Activated CD4-positive, alpha-beta T cell treated with anti-CD3 and anti-CD28 coated beads, Interleukin-2, amount 10 ng/mL, durations not matched to agents 7 days and 5 days (primary cell): ENCODE data around the gene PLIN4. TPM values are rescaled to one million over a fixed set of nuclear protein-coding genes. Genes with fewer than 3 reads are reported as not detected.

Experiments
- CTCF ChIA-PET: fragments of 350-600 bp; sonication (Branson Sonifier 250); formaldehyde crosslinking; loops from one replicate; lab custom pipeline; 2021; ENCODE audit warnings: antibody characterized with exemption; lab: Charles Lee
- POLR2A ChIA-PET: fragments of 350-600 bp; sonication (Branson Sonifier 250); formaldehyde crosslinking; loops from one replicate; lab custom pipeline; 2021; ENCODE audit warnings: antibody characterized with exemption; lab: Charles Lee
- DNase-seq: peaks from one replicate; pipeline ENCODE4 v3.0.0-alpha.2; 2020
- H3K27ac Mint-ChIP-seq: one replicate; pipeline ENCODE4 v1.8.0; 2021; ENCODE audit warnings: mild to moderate bottlenecking, moderate library complexity, mixed read lengths
- H3K27me3 Mint-ChIP-seq: one replicate; pipeline ENCODE4 v1.8.0; 2021; ENCODE audit warnings: mixed read lengths
- H3K36me3 Mint-ChIP-seq: one replicate; pipeline ENCODE4 v1.8.0; 2021; ENCODE audit warnings: low read depth, mixed read lengths
- H3K4me1 Mint-ChIP-seq: one replicate; pipeline ENCODE4 v1.8.0; 2021; ENCODE audit warnings: mixed read lengths
- H3K4me3 Mint-ChIP-seq: one replicate; pipeline ENCODE4 v1.8.0; 2021; ENCODE audit warnings: mild to moderate bottlenecking, moderate library complexity, mixed read lengths
- H3K9me3 Mint-ChIP-seq: one replicate; pipeline ENCODE4 v1.8.0; 2021; ENCODE audit warnings: mixed read lengths
- total RNA-seq, 2 experiments: library from RNA; stranded (reverse); gene quantifications; one replicate each; pipeline ENCODE4 v1.2.3, GENCODE V29; 2021

The PLIN4 gene
- total RNA-seq, 2 experiments from 2014 or later: not detected

- Mint-ChIP-seq H3K27me3 (no peaks in the 10 kb centered on the region), H3K9me3 (no peaks in the 10 kb centered on the region), H3K36me3 (no peaks in the 10 kb centered on the region), H3K27ac (no peak overlapping the region), H3K4me1 (no peaks in the 10 kb centered on the region), H3K4me3 (no peak overlapping the region)
- CTCF ChIA-PET: interaction anchor here (0.9 kb wide), 1 partner anchor 27 kb away, joined by 3 read pairs; no protein-coding TSS in a partner anchor
- POLR2A ChIA-PET: no interaction called here
- DNase-seq: no peak
These were observed 20.4 kb downstream of the PLIN4 start for GRCh38 chr19:4497770-4498389.

DNA sequence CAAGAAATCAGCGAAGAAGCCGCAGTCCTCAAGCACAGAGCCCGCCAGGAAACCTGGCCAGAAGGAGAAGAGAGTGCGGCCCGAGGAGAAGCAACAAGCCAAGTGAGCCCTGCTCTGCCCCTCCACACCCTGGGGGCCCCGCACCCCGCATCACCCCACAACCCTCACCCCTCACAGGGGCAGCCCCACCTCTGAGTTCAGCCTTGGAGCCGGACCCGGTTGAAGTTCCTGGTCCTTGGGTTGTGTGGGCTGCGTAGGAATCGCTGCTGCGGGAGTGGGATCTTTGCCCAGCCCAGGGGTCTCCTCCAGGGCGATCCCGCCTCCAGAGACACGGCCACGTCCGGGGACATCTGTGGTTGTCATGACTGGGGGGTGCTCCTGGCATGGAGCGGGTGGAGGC, 22.0 kb downstream of the PLIN4 start:
- no peak for DNase-seq
- Mint-ChIP-seq H3K4me3 (no peak overlapping the region), H3K27ac (no peak overlapping the region), H3K36me3 (no peaks in the 10 kb centered on the region), H3K4me1 (no peaks in the 10 kb centered on the region), H3K9me3 (no peaks in the 10 kb centered on the region), H3K27me3 (no peaks in the 10 kb centered on the region)
- CTCF ChIA-PET: no interaction called here
- POLR2A ChIA-PET: interaction anchor here (0.6 kb wide), 1 partner anchor 23 kb away, joined by 3 read pairs; no protein-coding TSS in a partner anchor

GRCh38 chr19:4495471-4495870, 22.8 kb downstream of the PLIN4 start:
- POLR2A ChIA-PET: no interaction called here
- CTCF ChIA-PET: no interaction called here
- no peak for DNase-seq
- peaks cover 1% of the 10 kb centered on the region for H3K36me3 Mint-ChIP-seq
- no peaks in the 10 kb centered on the region for H3K4me1 Mint-ChIP-seq
- no peak overlapping the region for H3K4me3 Mint-ChIP-seq
- H3K9me3 Mint-ChIP-seq: no peaks in the 10 kb centered on the region
- no peaks in the 10 kb centered on the region for H3K27me3 Mint-ChIP-seq
- H3K27ac Mint-ChIP-seq: no peak overlapping the region

GRCh38 chr19:4494691-4495064, 23.6 kb downstream of the PLIN4 start:
- no peak overlapping the region for H3K27ac Mint-ChIP-seq
- no peaks in the 10 kb centered on the region for H3K4me1 Mint-ChIP-seq
- peaks cover 8% of the 10 kb centered on the region for H3K36me3 Mint-ChIP-seq
- H3K9me3 Mint-ChIP-seq: no peaks in the 10 kb centered on the region
- DNase-seq: no peak
- ChIA-PET POLR2A (no interaction called here), CTCF (interaction anchor here (0.5 kb wide), 1 partner anchor 447 kb away, joined by 4 read pairs; no protein-coding TSS in a partner anchor)
- H3K4me3 Mint-ChIP-seq: no peak overlapping the region
- no peaks in the 10 kb centered on the region for H3K27me3 Mint-ChIP-seq

DNA sequence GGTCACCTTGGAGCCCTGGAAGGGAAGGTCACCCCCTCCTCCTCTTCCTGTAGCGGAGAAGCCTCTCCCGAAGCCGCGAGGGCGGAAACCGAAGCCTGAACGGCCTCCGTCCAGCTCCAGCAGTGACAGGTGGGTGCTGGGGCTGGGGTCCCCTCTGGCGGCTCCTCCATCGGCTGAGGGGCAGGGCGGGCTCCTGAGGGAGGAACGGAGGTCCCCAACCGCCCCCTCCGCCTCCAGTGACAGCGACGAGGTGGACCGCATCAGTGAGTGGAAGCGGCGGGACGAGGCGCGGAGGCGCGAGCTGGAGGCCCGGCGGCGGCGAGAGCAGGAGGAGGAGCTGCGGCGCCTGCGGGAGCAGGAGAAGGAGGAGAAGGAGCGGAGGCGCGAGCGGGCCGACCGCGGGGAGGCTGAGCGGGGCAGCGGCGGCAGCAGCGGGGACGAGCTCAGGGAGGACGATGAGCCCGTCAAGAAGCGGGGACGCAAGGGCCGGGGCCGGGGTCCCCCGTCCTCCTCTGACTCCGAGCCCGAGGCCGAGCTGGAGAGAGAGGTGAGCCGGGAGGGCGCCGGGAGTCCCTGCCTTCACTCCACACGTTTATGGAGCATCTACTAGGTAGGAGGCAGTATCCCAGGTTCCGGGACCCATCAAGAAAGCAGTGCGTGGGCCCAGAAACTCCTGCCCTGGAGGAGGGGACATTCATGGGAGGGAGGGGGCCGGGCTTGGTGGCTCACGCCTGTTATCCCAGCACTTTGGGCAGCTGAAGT, 24.2 kb downstream of the PLIN4 start:
- CTCF ChIA-PET: no interaction called here
- H3K27ac Mint-ChIP-seq: no peak overlapping the region
- no peaks in the 10 kb centered on the region for H3K27me3 Mint-ChIP-seq
- DNase-seq: no peak
- no peak overlapping the region for H3K4me3 Mint-ChIP-seq
- H3K36me3 Mint-ChIP-seq: peaks cover 11% of the 10 kb centered on the region
- POLR2A ChIA-PET: no interaction called here
- no peaks in the 10 kb centered on the region for H3K9me3 Mint-ChIP-seq
- H3K4me1 Mint-ChIP-seq: no peaks in the 10 kb centered on the region

DNA sequence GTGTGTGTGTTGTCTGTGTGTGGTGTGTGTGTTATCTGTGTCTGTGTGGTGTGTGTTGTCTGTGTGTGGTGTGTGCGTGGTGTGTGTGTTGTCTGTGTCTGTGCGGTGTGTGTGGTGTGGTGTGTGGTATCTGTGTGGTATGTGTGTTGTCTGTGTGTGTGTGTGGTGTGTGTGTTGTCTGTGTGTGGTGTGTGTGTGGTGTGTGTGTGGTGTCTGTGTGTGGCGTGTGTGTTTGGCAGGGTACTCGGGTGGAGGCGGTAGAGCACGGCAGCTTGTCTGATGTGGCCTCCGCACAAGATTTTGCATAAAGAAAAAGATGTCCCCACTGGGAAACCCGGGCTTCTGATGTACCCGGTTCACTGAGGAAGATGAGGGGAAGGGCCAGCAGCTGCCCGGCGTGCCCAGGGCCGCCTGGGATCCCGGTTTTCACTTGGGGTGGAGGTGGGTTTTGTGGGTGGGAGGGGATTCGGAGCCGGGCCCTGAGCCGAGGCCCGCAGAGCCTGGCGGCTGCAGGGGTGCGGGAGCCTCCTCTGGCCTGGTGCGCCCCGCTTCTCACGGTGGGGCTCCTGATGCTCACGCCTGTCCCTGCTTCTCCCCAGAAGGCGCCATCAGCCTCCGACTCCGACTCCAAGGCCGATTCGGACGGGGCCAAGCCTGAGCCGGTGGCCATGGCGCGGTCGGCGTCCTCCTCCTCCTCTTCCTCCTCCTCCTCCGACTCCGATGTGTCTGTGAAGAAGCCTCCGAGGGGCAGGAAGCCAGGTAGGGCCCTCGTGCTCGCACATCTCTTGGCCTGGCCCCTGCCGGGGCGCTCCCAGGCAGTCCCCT, 25.0 kb downstream of the PLIN4 start:
- peaks cover 13% of the 10 kb centered on the region for H3K36me3 Mint-ChIP-seq
- H3K27ac Mint-ChIP-seq: no peak overlapping the region

DNA sequence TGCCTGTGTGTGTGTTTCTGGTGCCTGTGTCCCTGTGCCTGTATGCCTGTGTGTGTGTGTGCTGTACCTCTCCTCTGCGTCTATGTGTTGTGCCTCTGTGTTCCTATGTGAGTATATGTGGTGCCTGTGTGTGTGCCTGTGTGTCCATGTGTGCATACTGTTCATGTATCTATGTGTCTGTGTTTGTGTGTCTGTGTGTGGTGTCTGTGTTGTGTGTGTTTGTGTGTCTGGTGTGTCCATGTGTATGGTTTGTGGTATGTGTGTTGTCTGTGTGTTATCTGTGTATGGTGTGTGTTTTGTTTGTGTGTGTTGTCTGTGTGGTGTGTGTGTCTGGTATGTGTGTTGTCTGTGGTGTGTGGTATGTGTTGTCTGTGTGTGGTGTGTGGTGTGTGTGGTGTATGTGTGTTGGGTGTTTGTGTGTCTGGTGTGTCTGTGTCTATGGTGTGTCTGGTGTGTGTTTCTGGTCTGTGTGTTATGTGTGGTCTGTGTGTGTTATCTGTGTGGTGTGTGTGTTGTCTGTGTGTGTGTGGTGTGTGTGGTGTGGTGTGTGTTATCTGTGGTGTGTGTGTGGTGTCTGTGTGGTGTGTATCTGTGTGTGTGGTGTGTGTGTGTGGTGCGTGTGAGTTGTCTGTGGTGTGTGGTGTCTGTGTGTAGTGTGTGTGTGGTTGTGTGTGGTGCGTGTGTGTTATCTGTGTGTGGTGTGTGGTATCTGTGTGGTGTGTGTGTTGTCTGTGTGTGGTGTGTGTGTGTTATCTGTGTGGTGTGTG, 25.8 kb downstream of the PLIN4 start:
- Mint-ChIP-seq H3K4me3 (no peak overlapping the region), H3K36me3 (peaks cover 13% of the 10 kb centered on the region), H3K9me3 (no peaks in the 10 kb centered on the region), H3K27ac (no peak overlapping the region), H3K4me1 (no peaks in the 10 kb centered on the region), H3K27me3 (no peaks in the 10 kb centered on the region)
- DNase-seq: no peak
- ChIA-PET CTCF (no interaction called here), POLR2A (no interaction called here)

More for the DNA sequence above, 25.0 kb downstream of the PLIN4 start:
- Mint-ChIP-seq H3K9me3 (no peaks in the 10 kb centered on the region), H3K4me1 (no peaks in the 10 kb centered on the region), H3K27me3 (no peaks in the 10 kb centered on the region), H3K4me3 (no peak overlapping the region)
- POLR2A ChIA-PET: no interaction called here
- CTCF ChIA-PET: no interaction called here
- DNase-seq: no peak

GRCh38 chr19:4491446-4491845, 26.8 kb downstream of the PLIN4 start:
- no peaks in the 10 kb centered on the region for H3K9me3 Mint-ChIP-seq
- no peak overlapping the region for H3K27ac Mint-ChIP-seq
- ChIA-PET CTCF (interaction anchor here (0.6 kb wide), 1 partner anchor 49 kb away, joined by 3 read pairs; the partner anchor contains the start of gene LRG1), POLR2A (no interaction called here)
- DNase-seq: no peak
- no peak overlapping the region for H3K4me3 Mint-ChIP-seq
- H3K4me1 Mint-ChIP-seq: no peaks in the 10 kb centered on the region
- H3K27me3 Mint-ChIP-seq: no peaks in the 10 kb centered on the region
- H3K36me3 Mint-ChIP-seq: peaks cover 15% of the 10 kb centered on the region

- no peak for DNase-seq
- Mint-ChIP-seq H3K27ac (no peak overlapping the region), H3K36me3 (peaks cover 18% of the 10 kb centered on the region), H3K27me3 (no peaks in the 10 kb centered on the region), H3K4me1 (peaks cover 3% of the 10 kb centered on the region), H3K9me3 (no peaks in the 10 kb centered on the region), H3K4me3 (no peak overlapping the region)
- ChIA-PET POLR2A (no interaction called here), CTCF (no interaction called here)
These were observed 29.8 kb downstream of the PLIN4 start for GRCh38 chr19:4488496-4488895.

- Mint-ChIP-seq H3K4me3 (no peak overlapping the region), H3K4me1 (peaks cover 3% of the 10 kb centered on the region), H3K36me3 (peaks cover 18% of the 10 kb centered on the region), H3K27ac (no peak overlapping the region), H3K9me3 (no peaks in the 10 kb centered on the region), H3K27me3 (no peaks in the 10 kb centered on the region)
- DNase-seq: no peak
- POLR2A ChIA-PET: no interaction called here
- CTCF ChIA-PET: no interaction called here
These were observed 30.7 kb downstream of the PLIN4 start for GRCh38 chr19:4487572-4487971.

- Mint-ChIP-seq H3K27me3 (no peaks in the 10 kb centered on the region), H3K9me3 (no peaks in the 10 kb centered on the region), H3K27ac (no peak overlapping the region), H3K4me3 (no peak overlapping the region), H3K36me3 (peaks cover 5% of the 10 kb centered on the region), H3K4me1 (peaks cover 3% of the 10 kb centered on the region)
- CTCF ChIA-PET: interaction anchor here (1.2 kb wide), 1 partner anchor 136 kb away, joined by 3 read pairs; no protein-coding TSS in a partner anchor
- POLR2A ChIA-PET: no interaction called here
- DNase-seq: no peak
These were observed 34.9 kb downstream of the PLIN4 start for GRCh38 chr19:4483385-4483784.

DNA sequence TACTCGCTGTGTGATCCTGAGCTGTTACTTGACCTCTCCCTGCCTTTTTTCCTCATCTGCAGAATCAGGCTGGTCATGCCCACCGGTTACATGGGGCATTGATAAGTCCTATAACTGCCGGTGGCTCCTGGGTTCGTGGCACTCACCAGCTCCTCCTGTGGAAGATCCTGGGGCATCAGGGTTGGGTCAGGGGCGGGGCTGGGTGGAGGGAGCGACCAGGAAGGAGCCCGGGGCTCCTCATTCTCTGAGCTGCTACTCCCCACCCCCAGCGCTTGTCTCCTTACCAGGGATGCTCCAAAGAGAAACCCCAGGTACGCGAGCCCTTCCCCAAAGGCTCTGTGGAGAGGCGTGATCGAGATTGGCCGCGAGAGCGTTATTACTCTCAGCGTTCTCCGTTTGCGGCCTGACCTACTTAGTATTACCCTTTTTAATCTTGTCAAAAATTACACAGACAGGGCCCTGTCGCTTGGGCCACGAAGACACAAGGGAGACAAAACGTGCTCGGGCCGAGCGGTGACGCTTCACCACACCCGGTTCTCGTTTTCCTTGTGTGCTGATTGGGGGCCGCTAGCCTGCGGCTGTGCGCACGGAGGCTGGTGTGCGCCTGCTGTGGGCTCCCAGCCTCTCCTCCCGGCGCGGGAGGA, 35.4 kb downstream of the PLIN4 start:
- peaks cover 3% of the 10 kb centered on the region for H3K4me1 Mint-ChIP-seq
- ChIA-PET POLR2A (no interaction called here), CTCF (interaction anchor here (0.8 to 1.2 kb wide), 2 partner anchors 42 to 113 kb away, joined by 3 read pairs; no protein-coding TSS in a partner anchor)
- H3K4me3 Mint-ChIP-seq: no peak overlapping the region
- H3K9me3 Mint-ChIP-seq: no peaks in the 10 kb centered on the region
- H3K27ac Mint-ChIP-seq: no peak overlapping the region
- no peaks in the 10 kb centered on the region for H3K27me3 Mint-ChIP-seq
- no peak for DNase-seq
- H3K36me3 Mint-ChIP-seq: peaks cover 7% of the 10 kb centered on the region
